ENCODE measurements around the gene PROSER3.

DNA sequence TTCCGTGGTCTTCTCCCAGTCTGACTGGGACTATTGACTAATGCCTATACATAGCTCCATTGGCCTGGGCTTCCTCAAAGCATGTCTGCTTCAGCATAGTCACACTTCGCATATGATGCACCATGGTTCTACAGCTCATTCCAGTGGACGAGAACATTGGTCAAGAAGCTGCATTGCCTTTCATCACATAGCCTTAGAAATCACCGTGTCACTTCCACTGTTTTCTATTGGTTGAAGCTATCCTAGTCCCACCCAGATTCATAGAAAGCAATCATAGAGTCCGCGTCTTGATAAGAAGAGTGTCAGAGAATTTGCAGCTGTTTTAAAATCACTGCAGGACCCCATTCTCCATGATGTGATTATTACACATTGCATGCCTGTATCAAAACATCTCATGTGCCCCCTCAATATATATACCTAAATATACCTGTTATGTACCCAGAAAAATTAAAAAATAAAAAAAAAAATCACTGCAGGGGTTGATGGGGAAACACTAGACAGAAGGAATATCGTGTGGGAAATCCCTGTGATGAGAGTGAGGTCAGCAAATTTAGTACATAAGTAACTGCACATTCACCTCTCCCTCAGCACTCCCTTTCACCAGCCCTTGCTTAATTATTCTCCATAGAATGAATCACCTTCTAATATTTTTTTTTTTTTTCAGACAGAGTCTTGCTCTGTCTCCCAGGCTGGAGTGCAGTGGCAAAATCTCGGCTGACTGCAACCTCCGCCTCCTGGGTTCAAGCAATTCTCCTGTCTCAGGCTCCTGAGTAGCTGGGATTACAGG lies 15.2 kb downstream of the PROSER3 start:
- TF ChIP-seq, protein P1, sequence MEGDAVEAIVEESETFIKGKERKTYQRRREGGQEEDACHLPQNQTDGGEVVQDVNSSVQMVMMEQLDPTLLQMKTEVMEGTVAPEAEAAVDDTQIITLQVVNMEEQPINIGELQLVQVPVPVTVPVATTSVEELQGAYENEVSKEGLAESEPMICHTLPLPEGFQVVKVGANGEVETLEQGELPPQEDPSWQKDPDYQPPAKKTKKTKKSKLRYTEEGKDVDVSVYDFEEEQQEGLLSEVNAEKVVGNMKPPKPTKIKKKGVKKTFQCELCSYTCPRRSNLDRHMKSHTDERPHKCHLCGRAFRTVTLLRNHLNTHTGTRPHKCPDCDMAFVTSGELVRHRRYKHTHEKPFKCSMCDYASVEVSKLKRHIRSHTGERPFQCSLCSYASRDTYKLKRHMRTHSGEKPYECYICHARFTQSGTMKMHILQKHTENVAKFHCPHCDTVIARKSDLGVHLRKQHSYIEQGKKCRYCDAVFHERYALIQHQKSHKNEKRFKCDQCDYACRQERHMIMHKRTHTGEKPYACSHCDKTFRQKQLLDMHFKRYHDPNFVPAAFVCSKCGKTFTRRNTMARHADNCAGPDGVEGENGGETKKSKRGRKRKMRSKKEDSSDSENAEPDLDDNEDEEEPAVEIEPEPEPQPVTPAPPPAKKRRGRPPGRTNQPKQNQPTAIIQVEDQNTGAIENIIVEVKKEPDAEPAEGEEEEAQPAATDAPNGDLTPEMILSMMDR (IDR thresholded peaks at IDR 0.05) = no peak
- no peak for TF ChIP-seq POLR2A (IDR thresholded peaks at IDR 0.05)

Measured in suprapubic skin (tissue), 3 donors.